ENCODE data around the gene MORN1.

MORN1 gene

DNA sequence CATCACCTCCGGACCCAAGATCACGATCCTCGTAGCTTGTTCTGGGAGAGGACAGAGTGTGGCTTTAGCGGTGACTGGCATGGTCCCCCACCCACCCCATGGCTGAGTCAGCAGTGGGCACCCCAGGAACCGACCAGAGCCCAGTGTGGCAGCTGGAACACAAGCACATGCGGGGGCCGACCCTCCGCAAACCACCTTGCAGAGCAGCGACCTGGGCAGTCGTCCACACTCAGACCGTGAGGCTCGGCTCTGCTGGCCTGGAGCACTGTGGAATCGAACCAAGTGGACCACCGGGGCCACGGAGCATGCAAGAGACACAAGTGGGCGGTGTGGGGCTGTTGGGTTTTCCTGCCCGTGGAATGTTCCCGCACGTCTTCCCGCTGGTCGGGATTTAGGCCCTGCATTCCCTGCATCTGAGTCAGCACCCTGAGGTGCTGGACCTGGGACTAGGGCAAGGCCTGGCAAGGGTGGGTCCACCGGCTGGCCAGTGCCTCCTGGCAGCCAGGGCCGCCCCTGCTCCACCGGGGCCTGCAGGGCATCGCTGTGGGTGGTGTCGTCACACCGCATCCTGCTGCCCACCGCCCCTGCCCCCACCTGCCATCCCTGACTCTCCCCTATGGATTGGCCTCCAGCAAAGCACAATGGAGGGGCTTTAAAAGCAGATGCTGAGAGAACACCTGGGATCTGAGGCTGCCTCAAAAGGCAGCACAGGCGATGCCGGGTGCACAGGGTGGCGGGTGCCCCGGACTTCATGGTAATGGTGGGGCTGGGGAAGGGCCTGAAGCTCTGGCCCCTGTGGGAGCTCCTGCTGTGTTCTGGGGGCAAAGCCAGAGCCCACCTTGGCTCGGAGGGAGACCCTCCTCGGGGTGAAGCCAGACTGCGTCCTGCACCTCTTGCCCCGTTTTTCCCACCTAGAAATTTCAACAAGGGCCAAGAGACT, 18.5 kb downstream of the MORN1 start:
- FAIRE-seq = no peak

DNA sequence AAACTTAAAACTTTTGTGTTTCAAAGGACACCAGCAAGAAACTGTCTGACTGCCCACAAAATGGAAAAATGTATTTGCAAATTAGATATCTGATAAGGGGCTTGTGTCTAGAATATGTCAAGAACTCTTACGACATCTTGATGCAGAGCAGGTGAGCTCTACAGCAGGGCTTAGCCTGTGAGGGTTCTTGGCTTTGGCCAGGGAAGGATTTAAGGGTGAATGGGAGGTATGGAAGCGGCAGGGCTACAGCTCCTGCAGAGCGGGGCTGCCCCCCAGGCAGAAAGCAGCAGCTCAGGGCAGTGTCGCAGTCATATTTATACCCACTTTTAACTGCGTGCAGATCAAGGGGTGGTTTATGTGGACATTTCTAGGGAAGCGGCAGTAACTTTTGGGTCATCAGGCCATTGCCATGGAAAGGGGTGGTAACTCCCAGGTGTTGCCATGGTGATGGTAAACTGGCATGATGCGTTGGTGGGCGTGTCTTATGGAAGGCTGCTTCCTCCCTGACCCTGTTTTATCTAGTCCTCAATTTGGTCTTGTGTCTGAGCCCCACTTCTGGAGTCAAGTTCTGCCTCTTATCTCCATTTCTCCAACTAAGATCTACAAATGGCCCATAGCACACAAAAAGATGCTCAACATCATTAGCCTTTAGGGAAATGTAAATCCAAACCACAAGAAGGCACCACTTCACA, 23.2 kb downstream of the MORN1 start:
- FAIRE-seq = no peak

GRCh38 chr1:2363847-2364513, 27.4 kb downstream of the MORN1 start:
- no peak for FAIRE-seq

DNA sequence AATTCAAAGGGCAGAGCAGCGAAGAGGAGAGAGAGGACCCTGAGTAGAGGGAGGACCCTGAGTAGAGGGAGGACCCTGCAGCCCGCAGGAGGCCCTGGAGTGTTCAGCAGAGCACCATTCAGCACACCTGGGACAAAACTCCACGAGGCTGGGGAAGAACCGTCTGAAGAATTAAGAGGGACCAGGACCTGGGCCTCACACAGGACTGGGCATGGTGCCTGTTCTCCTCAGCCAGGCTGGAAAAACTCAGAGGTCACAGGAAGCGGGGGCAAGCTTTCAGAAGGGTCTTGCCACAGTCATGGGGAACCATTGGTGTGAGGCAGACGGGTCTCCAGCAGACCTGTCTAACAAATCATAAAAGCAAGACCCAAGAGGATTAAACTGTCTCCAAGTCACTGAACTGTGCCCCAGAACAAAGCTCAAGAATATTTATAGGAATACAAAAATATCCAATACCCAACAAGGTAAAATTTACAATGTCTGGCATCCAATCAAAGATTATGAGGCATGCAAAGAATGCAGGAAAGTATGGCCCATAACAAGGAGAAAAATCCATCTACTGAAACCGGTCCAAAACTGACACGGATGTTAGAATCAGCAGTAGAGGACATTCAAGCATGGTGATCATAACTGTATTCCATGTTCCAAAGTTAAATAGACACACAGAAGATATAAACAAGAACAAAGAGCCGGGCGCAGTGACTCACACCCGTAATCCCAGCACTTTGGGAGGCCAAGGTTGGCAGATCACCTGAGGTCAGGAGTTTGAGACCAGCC, 30.6 kb downstream of the MORN1 start:
- FAIRE-seq = no peak

DNA sequence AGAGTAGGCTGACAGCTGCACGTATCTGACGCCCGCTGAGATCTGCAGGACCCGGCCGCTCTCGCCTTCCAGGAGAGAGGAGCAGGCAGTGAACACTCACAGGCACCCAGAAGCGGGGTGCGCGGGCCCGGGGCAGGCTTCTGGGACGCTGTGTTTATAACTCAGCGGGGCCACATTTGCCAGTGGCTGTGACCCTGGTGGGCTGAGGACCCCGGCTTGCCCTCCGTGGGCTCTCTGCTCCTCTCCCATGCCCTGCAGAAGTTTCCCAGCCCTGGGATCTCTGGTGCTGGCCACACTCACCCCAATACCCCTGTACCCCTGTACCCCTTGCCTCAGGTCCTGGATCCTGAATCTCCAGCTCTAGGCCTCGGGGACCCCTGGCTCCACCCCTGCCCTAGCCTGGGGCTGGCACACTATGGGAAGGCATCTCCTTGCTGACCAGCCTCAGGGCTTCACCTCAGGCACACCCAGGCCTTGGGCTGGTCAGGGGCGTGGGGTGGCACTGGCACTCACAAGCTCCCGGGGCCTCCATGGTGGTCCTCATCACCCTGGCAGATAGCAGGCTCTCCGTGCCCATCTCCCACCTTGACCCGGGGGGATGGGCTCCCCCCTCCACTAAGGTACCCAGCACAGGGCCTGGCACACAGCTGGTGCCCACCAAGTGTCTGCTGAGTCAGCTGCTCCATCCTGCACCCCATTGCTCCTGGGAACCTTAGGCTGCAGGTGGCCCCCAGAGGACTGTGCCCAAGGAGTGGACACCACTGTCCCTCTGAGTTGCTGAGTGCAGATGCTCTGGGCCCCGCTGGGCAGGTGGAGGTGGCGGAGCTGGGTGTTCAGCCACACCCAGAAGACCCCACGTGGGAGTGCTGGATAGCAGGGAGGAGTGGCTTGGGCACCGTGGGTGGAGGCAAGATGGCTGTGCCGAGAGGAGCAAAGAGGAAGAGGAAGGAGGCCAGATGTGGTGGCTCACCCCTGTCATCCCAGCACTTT, 32.4 kb downstream of the MORN1 start:
- FAIRE-seq = no peak

- FAIRE-seq = no peak
Measured at GRCh38 chr1:2358072-2358471, 33.3 kb downstream of the MORN1 start.

- FAIRE-seq = no peak
Measured at GRCh38 chr1:2356911-2357845, 34.2 kb downstream of the MORN1 start.

- no peak for FAIRE-seq
Measured at GRCh38 chr1:2356401-2356800, 35.0 kb downstream of the MORN1 start.

DNA sequence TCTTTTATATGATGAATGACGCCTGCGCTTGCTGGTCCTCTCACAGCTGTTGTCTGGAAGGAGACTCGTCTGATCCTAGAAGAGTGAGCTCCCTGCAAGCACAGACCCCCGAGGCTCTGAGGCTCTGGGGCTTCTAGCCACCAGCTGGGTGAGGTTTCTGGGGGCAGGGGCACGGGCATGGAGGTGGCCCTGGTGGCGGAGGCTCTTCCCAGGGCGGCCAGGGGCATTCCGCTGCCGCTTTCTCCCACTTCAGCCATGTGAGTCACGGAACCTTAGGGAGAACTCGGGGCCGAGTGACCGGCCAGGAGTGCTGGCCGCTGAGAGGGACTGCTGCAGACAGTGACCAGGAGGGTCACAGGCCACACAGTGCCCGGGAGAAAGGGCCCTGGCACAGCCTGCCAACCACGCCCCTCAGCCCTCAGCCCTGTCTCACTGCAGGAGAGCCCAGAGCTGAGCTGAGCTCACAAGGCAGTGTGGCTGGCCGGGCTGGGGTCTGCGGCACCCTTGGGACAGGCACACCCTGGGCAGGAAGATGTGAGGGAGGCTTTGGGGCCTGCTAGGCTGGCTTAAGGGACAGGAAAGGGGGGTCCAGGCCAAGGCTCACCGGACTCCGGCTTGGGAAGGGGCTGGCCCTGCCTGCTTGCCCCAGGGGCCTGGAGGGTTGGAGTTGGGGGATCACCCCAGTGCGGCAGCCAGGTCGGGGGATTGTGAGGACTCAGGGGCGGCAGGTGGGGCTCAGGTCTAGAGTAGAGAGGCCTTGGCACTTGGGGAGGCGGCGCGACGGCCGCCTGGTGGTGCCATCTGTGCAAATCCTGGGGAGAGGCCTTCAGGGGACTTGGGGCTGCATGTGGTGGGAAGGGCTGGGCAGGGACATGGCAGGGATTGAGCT, 35.7 kb downstream of the MORN1 start:
- no peak for FAIRE-seq

DNA sequence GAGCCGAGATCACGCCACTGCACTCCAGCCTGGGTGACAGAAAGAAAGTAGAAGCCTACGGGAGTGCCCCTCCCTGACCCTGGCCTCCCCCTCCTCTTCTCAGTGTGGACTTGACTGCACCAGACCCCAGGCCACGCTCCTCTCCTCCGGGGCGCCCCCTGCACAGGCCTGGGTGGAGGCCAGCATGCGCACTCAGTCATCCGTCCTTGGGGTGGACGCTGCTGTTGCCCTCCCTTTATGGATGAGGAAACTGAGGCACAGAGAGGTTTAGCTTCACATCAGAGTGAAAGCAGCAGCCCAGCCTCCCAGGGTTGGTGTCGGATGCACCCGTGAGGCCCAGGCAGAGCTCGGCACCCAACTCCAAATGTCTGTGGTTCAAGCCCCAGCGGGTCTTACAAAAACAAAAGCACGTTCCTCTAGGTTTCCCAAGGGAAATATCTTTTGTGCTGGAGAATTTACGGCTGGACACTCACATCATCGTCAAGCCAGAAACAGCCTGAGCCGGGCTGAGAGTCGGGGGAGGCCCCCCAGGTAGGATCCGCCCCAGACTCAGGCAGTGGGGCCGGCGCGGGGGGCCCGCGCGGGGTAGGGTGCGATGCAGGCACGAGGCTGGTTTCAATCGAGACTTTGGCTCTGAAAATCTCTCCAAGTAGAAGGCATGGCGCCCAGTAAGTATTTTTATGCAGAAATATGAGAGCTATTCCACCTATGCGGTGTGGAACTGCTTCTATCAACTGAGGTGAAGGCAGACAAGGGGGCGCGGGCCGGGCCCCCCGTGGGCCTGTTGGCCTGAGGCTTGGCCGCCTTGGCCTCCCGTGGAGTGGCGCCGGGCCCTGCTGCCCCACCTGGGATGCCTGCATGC, 36.6 kb downstream of the MORN1 start:
- FAIRE-seq = no peak

DNA sequence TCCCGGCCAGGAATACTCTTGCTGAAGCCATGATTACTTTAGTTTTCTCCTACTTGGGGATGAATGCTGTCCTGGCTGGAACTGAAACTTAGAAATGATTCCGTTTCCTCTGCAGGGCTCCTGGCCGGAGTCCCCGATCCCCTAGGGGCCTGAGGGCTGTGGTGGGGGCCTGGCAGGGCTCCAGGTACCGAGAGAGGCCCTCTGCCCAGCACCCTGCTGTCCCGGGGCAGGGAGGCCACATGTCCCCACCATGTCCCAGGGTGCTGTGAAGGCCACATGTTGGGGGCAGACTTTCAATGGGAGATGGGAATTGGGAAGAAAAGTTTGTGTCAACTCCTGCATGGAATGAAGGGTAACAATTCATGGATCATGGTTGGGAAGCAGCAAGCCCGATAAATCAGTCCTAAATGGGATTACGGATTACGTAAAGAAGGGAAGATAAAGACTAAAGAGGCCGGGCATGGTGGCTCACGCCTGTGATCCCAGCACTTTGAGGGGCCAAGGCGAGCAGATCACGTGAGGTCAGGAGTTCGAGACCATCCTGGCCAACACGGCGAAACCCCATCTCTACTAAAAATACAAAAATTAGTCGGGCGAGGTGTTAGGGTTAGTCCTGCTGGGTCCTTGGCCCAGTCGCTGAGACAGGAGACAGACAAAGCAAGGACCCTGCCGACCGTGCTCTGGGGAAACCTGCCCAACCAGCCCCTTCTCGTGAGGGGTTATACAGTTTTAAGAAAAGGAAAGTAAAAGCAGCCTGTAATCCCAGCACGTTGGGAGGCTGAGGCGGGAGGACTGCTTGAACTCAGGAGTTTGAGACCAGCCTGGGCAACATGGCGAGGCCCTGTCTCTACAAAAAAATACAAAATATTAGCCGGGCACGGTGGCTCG, 37.6 kb downstream of the MORN1 start:
- FAIRE-seq = no peak

DNA sequence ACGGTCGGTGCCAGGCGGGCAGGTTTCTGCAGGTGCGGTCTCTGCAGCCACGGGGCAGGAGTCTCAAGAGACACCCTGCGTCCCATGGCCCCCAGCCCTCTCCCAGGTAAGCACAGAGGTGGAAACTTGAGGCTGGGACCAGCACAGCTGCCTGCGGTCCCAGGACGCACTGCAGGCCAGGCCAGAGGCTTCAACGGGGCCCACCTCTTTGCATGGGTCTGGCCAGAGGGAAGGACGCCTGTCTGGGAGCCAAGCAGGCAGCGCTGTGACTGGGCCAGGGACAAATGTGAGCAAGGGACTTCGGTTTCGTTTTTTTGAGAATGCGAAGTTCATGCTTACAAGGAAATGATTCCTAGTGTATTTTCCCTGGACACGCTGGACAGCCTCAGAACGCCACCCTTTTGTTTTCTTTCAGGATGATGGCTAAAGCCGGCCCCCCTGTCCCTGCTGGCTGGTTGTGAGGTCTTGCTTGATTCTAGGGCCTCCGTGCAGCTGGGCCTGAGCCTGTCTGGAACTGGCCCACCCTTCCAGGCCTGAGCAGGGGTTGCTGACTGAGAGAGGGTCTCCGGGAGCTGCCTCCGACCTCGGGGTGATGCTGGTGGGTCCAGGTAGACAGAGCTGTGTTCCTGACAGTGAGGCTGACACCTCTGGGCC, 38.3 kb downstream of the MORN1 start:
- no peak for FAIRE-seq

GRCh38 chr1:2352341-2352896, 38.9 kb downstream of the MORN1 start:
- FAIRE-seq = no peak

- FAIRE-seq = no peak
Measured at GRCh38 chr1:2351723-2352122, 39.6 kb downstream of the MORN1 start.

DNA sequence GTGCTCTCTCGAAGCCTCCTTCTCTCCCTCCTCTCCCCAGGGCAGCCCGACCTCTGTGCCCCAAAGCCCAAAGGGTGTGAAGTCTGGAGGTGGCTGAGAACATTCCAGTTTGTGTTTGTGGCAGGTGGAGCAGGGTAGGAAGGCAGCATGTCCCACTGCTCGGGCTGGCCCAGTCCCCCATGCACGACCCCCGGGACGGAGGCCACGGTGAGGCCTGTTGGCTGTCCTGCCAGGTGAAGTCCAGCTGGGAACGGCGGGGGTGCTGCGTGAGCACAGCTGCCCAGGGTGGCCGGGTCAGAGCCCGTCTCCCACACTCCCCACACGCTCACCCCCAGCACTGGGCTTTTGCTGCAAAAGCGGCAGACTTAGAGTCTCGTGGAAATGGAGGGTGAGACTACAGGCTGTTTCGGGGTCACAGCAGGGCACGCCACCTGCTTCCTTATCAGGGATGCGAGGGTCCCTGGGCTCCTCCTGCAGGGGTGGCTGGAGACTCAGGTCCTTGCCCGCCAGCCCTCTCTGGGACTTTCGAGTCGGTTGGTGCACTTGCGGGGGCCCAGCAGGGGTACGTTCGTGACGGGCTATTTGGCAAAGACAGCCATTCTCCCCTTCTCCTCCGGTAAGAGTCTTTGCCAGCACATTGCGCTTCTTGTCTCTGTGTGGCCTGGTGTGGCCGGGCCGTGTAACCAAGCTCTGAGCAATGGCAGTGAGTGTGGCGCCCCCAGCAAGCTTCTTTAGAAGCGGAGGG, 40.3 kb downstream of the MORN1 start:
- FAIRE-seq = no peak

GRCh38 chr1:2350501-2350900, 40.9 kb downstream of the MORN1 start:
- FAIRE-seq = no peak
